CD4-positive, alpha-beta T cell (primary cell): ENCODE measurements around the gene ZKSCAN3. TPM values are rescaled to one million over a fixed set of nuclear protein-coding genes. Genes with fewer than 3 reads are reported as not detected.

Experiments
- ATAC-seq: fragments of 200-7000 bp; cut with Tn5 transposase; one replicate; pipeline ENCODE4 v1.10.0; 2022; ENCODE audit warnings: mild to moderate bottlenecking; ENCODE audit not compliant: poor library complexity
- CTCF ChIA-PET: fragments of 350-600 bp; sonication (Branson Sonifier 250); formaldehyde crosslinking; loops from one replicate; lab custom pipeline; 2021; ENCODE audit warnings: antibody characterized with exemption, inconsistent platforms; lab: Charles Lee
- POLR2A ChIA-PET: fragments of 350-600 bp; sonication (Branson Sonifier 250); formaldehyde crosslinking; loops from one replicate; lab custom pipeline; 2021; ENCODE audit warnings: antibody characterized with exemption, inconsistent platforms; lab: Charles Lee
- DNase-seq, 14 experiments: peaks; one replicate each; pipeline ENCODE4 v3.0.0-alpha.2; 2013 to 2020; ENCODE audit warnings: mixed read lengths in 2 of 14
- H3K27ac ChIP-seq, 2 donors: one replicate each; pipeline versions ENCODE4 v1.5.1 to v1.7.0; 2013; ENCODE audit warnings: low read length in 2 of 2, low read depth in 1 of 2, mild to moderate bottlenecking in 1 of 2
- H3K27me3 ChIP-seq, 2 experiments: 1 replicate in 1 of 2; 2 replicates in 1 of 2; pipeline versions ENCODE4 v1.6.1 to v1.7.0; 2013; ENCODE audit warnings: low read length in 2 of 2, control low read depth in 1 of 2, mild to moderate bottlenecking in 1 of 2, moderate library complexity in 1 of 2; ENCODE audit not compliant: insufficient read depth in 2 of 2, control insufficient read depth in 1 of 2
- H3K36me3 ChIP-seq: one replicate; pipeline ENCODE4 v1.6.1; 2013; ENCODE audit warnings: low read length, control low read depth; ENCODE audit not compliant: insufficient read depth
- H3K4me1 ChIP-seq: one replicate; pipeline ENCODE4 v1.6.1; 2013; ENCODE audit warnings: low read length, control low read depth; ENCODE audit not compliant: insufficient read depth
- H3K4me3 ChIP-seq: one replicate; pipeline ENCODE4 v1.5.1; 2013; ENCODE audit warnings: mild to moderate bottlenecking, low read length, moderate library complexity
- H3K9me3 ChIP-seq, 2 experiments: 1 replicate in 1 of 2; 2 replicates in 1 of 2; pipeline versions ENCODE4 v1.6.1 to v1.7.0; 2013; ENCODE audit warnings: low read length in 2 of 2, mild to moderate bottlenecking in 2 of 2, control low read depth in 1 of 2, moderate library complexity in 1 of 2; ENCODE audit not compliant: control insufficient read depth in 1 of 2, insufficient read depth in 1 of 2
- H3K27ac Mint-ChIP-seq: one replicate; pipeline ENCODE4 v1.8.0; 2020; ENCODE audit warnings: mixed read lengths
- H3K27me3 Mint-ChIP-seq: one replicate; pipeline ENCODE4 v1.8.0; 2021; ENCODE audit warnings: mixed read lengths
- H3K36me3 Mint-ChIP-seq: one replicate; pipeline ENCODE4 v1.8.0; 2021; ENCODE audit warnings: low read depth, mixed read lengths
- H3K4me1 Mint-ChIP-seq: one replicate; pipeline ENCODE4 v1.8.0; 2021; ENCODE audit warnings: low read depth, mixed read lengths
- H3K4me3 Mint-ChIP-seq: one replicate; pipeline ENCODE4 v1.8.0; 2020; ENCODE audit warnings: mild to moderate bottlenecking, mixed read lengths
- H3K9me3 Mint-ChIP-seq: one replicate; pipeline ENCODE4 v1.8.0; 2020; ENCODE audit warnings: mixed read lengths
- CTCF ChIP-seq: fragments of 200-600 bp; IDR thresholded peaks from one replicate; pipeline ENCODE4 v1.8.0; 2022; ENCODE audit warnings: antibody characterized with exemption, mild to moderate bottlenecking
- intact Hi-C, 2 experiments: fragments of 100-400 bp; cut with DNase I in 1 of 2; cut with micrococcal nuclease in 1 of 2; formaldehyde crosslinking; loops; one replicate each; pipeline versions ENCODE4 v1.15.1 to v1.9.0; 2023 to 2025; cut with DNase I, micrococcal nuclease
- total RNA-seq, 174 experiments: library from RNA in 2 of 174; stranded (reverse) in 2 of 174; gene quantifications; one replicate each; pipeline ENCODE4 v1.2.3 and lab custom pipeline; 2021 to 2026

The ZKSCAN3 gene
- total RNA-seq, 2 experiments from 2014 or later: 0.88 to 0.89 TPM

- H3K9me3 ChIP-seq: peaks cover 9 to 21% of the 10 kb centered on the region in 2 experiments
- H3K4me1 Mint-ChIP-seq: peaks cover 5% of the 10 kb centered on the region
- H3K36me3 Mint-ChIP-seq: peaks cover 30% of the 10 kb centered on the region
- DNase-seq (no peak), ATAC-seq (no peak)
- peaks cover 3% of the 10 kb centered on the region for H3K4me1 ChIP-seq
- POLR2A ChIA-PET: no interaction called here
- H3K4me3 Mint-ChIP-seq: no peak overlapping the region
- H3K27ac ChIP-seq: no peak overlapping the region
- H3K27me3 Mint-ChIP-seq: no peaks in the 10 kb centered on the region
- intact Hi-C loops: loop anchor here in 1 of 2 experiments (10.0 kb wide), 1 partner anchor 115 kb away; the partner anchor contains the start of gene ZSCAN23
- H3K27ac Mint-ChIP-seq: no peak overlapping the region
- CTCF ChIA-PET: no interaction called here
- no peaks in the 10 kb centered on the region for H3K36me3 ChIP-seq
- H3K9me3 Mint-ChIP-seq: peaks cover 16% of the 10 kb centered on the region
- no peak for TF ChIP-seq CTCF
- H3K4me3 ChIP-seq: no peak overlapping the region
- no peaks in the 10 kb centered on the region for H3K27me3 ChIP-seq
These were observed 19.7 kb upstream of the ZKSCAN3 start for GRCh38 chr6:28330041-28330440.

GRCh38 chr6:28333047-28333446, 16.7 kb upstream of the ZKSCAN3 start:
- no peak for TF ChIP-seq CTCF
- Histone ChIP-seq H3K4me1 (peaks cover 23% of the 10 kb centered on the region), H3K27me3 (no peaks in the 10 kb centered on the region), H3K9me3 (peaks cover 0 to 4% of the 10 kb centered on the region in 2 experiments), H3K4me3 (no peak overlapping the region), H3K27ac (no peak overlapping the region), H3K36me3 (no peaks in the 10 kb centered on the region)
- no peak for DNase-seq
- H3K27ac Mint-ChIP-seq: no peak overlapping the region
- H3K4me3 Mint-ChIP-seq: peak overlapping the region; percentile 34
- ATAC-seq: no peak
- H3K4me1 Mint-ChIP-seq: peaks cover 5% of the 10 kb centered on the region
- POLR2A ChIA-PET: no interaction called here
- CTCF ChIA-PET: no interaction called here
- peaks cover 3% of the 10 kb centered on the region for H3K9me3 Mint-ChIP-seq
- peaks cover 7% of the 10 kb centered on the region for H3K36me3 Mint-ChIP-seq
- no peaks in the 10 kb centered on the region for H3K27me3 Mint-ChIP-seq
- intact Hi-C loops: loop anchor here in 1 of 2 experiments (10.0 kb wide), 1 partner anchor 112 kb away; the partner anchor contains the start of gene ZSCAN23

- Mint-ChIP-seq H3K27me3 (no peaks in the 10 kb centered on the region), H3K4me3 (peak overlapping the region; percentile 76), H3K36me3 (peaks cover 7% of the 10 kb centered on the region), H3K4me1 (peaks cover 5% of the 10 kb centered on the region), H3K9me3 (peaks cover 3% of the 10 kb centered on the region), H3K27ac (no peak overlapping the region)
- H3K27me3 ChIP-seq: no peaks in the 10 kb centered on the region
- H3K9me3 ChIP-seq: peaks cover 0 to 4% of the 10 kb centered on the region in 2 experiments
- no peaks in the 10 kb centered on the region for H3K36me3 ChIP-seq
- ATAC-seq (no peak), DNase-seq (no peak)
- no peak for TF ChIP-seq CTCF
- POLR2A ChIA-PET: interaction anchor here (0.7 kb wide), 1 partner anchor 67 kb away, joined by 3 read pairs; the partner anchor contains the start of gene ZSCAN26
- H3K4me1 ChIP-seq: peaks cover 23% of the 10 kb centered on the region
- CTCF ChIA-PET: interaction anchor here (0.6 kb wide), 1 partner anchor 65 kb away, joined by 3 read pairs; no protein-coding TSS in a partner anchor
- H3K27ac ChIP-seq: no peak overlapping the region
- intact Hi-C loops: loop anchor here in 1 of 2 experiments (10.0 kb wide), 1 partner anchor 111 kb away; the partner anchor contains the start of gene ZSCAN23
- H3K4me3 ChIP-seq: no peak overlapping the region
These were observed 16.1 kb upstream of the ZKSCAN3 start for GRCh38 chr6:28333599-28334018.
